ENCODE data around the gene EPHB1. TPM values are rescaled to one million over a fixed set of nuclear protein-coding genes. Genes with fewer than 3 reads are reported as not detected.

The EPHB1 gene
- polyA plus RNA-seq, 1 donor from 2014 or later, result 18.7 TPM

DNA sequence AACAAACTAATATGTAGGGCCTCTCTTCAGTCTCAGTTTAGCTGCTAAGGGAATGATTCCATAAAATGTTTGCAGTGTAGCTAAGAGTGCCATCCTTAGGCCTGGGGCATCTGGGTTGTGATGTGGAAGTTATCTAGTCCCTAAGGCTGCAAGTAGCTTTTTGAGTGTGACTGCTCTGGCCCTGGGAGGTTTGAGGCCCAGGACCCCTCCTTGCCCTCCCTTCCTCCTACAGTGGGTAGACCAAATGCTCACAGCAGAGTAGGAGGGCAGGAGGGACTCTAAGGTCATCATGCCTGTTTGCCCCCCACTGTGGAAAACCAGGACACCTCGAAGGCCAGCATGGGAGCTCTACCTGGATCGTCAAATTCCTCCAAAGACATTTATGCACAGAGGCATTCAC is 115.0 kb downstream of the EPHB1 start:
- TF ChIP-seq SMC3 (conservative IDR thresholded peaks at IDR 0.05; ENCODE audit: poor library complexity), result no peak
- TF ChIP-seq, protein P1, sequence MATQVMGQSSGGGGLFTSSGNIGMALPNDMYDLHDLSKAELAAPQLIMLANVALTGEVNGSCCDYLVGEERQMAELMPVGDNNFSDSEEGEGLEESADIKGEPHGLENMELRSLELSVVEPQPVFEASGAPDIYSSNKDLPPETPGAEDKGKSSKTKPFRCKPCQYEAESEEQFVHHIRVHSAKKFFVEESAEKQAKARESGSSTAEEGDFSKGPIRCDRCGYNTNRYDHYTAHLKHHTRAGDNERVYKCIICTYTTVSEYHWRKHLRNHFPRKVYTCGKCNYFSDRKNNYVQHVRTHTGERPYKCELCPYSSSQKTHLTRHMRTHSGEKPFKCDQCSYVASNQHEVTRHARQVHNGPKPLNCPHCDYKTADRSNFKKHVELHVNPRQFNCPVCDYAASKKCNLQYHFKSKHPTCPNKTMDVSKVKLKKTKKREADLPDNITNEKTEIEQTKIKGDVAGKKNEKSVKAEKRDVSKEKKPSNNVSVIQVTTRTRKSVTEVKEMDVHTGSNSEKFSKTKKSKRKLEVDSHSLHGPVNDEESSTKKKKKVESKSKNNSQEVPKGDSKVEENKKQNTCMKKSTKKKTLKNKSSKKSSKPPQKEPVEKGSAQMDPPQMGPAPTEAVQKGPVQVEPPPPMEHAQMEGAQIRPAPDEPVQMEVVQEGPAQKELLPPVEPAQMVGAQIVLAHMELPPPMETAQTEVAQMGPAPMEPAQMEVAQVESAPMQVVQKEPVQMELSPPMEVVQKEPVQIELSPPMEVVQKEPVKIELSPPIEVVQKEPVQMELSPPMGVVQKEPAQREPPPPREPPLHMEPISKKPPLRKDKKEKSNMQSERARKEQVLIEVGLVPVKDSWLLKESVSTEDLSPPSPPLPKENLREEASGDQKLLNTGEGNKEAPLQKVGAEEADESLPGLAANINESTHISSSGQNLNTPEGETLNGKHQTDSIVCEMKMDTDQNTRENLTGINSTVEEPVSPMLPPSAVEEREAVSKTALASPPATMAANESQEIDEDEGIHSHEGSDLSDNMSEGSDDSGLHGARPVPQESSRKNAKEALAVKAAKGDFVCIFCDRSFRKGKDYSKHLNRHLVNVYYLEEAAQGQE (IDR thresholded peaks at IDR 0.05; ENCODE audit: borderline replicate concordance), result no peak
- TF ChIP-seq TAF1 (IDR thresholded peaks at IDR 0.05; ENCODE audit: low read depth), result no peak
- TF ChIP-seq POLR2AphosphoS5 (IDR thresholded peaks at IDR 0.05), result no peak
- TF ChIP-seq EP300 (conservative IDR thresholded peaks at IDR 0.05; ENCODE audit: poor library complexity, severe bottlenecking), result no peak
- no peak for TF ChIP-seq EZH2 (IDR thresholded peaks at IDR 0.05; ENCODE audit: borderline replicate concordance, insufficient read depth, low read length, poor library complexity, severe bottlenecking)
- TF ChIP-seq, protein P2, sequence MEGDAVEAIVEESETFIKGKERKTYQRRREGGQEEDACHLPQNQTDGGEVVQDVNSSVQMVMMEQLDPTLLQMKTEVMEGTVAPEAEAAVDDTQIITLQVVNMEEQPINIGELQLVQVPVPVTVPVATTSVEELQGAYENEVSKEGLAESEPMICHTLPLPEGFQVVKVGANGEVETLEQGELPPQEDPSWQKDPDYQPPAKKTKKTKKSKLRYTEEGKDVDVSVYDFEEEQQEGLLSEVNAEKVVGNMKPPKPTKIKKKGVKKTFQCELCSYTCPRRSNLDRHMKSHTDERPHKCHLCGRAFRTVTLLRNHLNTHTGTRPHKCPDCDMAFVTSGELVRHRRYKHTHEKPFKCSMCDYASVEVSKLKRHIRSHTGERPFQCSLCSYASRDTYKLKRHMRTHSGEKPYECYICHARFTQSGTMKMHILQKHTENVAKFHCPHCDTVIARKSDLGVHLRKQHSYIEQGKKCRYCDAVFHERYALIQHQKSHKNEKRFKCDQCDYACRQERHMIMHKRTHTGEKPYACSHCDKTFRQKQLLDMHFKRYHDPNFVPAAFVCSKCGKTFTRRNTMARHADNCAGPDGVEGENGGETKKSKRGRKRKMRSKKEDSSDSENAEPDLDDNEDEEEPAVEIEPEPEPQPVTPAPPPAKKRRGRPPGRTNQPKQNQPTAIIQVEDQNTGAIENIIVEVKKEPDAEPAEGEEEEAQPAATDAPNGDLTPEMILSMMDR (IDR thresholded peaks at IDR 0.05; ENCODE audit: poor library complexity, severe bottlenecking), result no peak
- no peak overlapping the region for H2AFZ ChIP-seq (ENCODE audit: low read depth, low read length)

DNA sequence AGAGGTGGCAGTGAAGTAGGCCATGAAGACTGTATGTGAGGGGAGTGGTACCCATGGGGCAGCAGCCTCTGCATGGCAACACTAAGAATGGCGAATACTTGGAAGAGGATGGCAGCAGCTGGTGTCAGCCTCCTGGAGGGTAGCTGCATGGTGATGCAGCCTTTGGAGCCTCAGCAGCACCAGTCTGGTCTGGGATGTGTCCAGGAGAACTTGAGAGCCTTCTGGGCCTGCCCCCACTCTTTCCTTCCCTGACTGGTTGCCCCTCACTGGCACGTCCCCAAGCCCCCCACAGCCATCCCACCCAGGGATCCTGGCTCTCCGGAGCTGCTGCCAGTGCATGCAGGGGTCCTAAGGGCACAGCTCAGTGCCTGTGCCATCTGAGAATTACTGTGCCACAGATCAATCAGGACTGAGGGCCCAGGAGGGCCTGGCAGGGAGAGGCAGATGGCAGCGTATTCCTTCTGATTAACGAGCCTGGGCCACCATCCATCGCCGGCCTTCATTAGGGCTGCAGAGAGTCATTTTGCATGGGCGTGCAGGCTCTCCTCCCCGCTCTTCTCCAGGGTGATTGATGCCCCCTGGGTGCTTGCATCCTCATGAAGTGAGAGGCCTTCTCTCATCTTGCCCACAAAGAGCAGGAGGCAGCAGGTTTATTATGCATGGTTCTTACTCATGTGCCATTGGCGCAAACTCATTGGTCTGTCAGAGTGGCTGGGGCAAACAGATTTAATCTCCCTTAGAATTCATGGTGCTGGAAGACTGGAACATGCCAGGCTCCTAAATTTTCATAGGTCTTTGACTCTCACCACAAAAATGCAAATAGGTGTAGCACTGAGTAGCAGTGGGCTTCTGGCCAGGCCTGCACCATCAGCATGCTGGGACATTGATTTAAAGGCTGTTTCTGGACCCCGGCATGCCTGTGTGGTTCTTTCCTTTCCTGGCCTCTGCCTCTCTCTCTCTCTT is 116.8 kb downstream of the EPHB1 start:
- H3F3A ChIP-seq (ENCODE audit: insufficient read depth, low read length, poor library complexity, severe bottlenecking), result no peaks in the 10 kb centered on the region
- H3K9me2 ChIP-seq (ENCODE audit: insufficient read depth, low read length), result no peaks in the 10 kb centered on the region
- no peaks in the 10 kb centered on the region for H3K79me2 ChIP-seq (replicated peaks; ENCODE audit: insufficient read depth, low read length)
- H3K4me2 ChIP-seq (ENCODE audit: low read length), result no peak overlapping the region
- H3K36me3 ChIP-seq (ENCODE audit: insufficient read depth, low read length), result no peaks in the 10 kb centered on the region
- no peaks in the 10 kb centered on the region for H4K20me1 ChIP-seq (ENCODE audit: insufficient read depth)
- TF ChIP-seq TAF1 (IDR thresholded peaks at IDR 0.05; ENCODE audit: low read depth) (no peak), RAD21 (conservative IDR thresholded peaks at IDR 0.05) (no peak), POLR2AphosphoS5 (IDR thresholded peaks at IDR 0.05) (no peak), MXI1 (conservative IDR thresholded peaks at IDR 0.05; ENCODE audit: poor library complexity, severe bottlenecking) (no peak), EZH2 (IDR thresholded peaks at IDR 0.05; ENCODE audit: borderline replicate concordance, insufficient read depth, low read length, poor library complexity, severe bottlenecking) (no peak), EP300 (conservative IDR thresholded peaks at IDR 0.05; ENCODE audit: poor library complexity, severe bottlenecking) (no peak), SMC3 (conservative IDR thresholded peaks at IDR 0.05; ENCODE audit: poor library complexity) (no peak)
- TF ChIP-seq, protein P1 (IDR thresholded peaks at IDR 0.05; ENCODE audit: borderline replicate concordance), result no peak
- TF ChIP-seq, protein P2 (IDR thresholded peaks at IDR 0.05; ENCODE audit: poor library complexity, severe bottlenecking), result no peak
- no peaks in the 10 kb centered on the region for H3K9me3 ChIP-seq (ENCODE audit: low read length)
- H3K27ac ChIP-seq (ENCODE audit: low read length), result no peak overlapping the region
- no peak overlapping the region for H2AFZ ChIP-seq (ENCODE audit: low read depth, low read length)
- H3K27me3 ChIP-seq (ENCODE audit: insufficient read depth, low read depth, low read length), result no peaks in the 10 kb centered on the region
- no peak overlapping the region for H3K4me3 ChIP-seq (ENCODE audit: low read length)
- no peak overlapping the region for H3K9ac ChIP-seq (ENCODE audit: low read length)

More for the DNA sequence above, 115.0 kb downstream of the EPHB1 start:
- Histone ChIP-seq H3K27ac (ENCODE audit: low read length) (no peak overlapping the region), H3K27me3 (ENCODE audit: insufficient read depth, low read depth, low read length) (no peaks in the 10 kb centered on the region), H3K9me2 (ENCODE audit: insufficient read depth, low read length) (no peaks in the 10 kb centered on the region), H3K9ac (ENCODE audit: low read length) (no peak overlapping the region), H3K79me2 (replicated peaks; ENCODE audit: insufficient read depth, low read length) (no peaks in the 10 kb centered on the region), H3F3A (ENCODE audit: insufficient read depth, low read length, poor library complexity, severe bottlenecking) (no peaks in the 10 kb centered on the region), H3K4me3 (ENCODE audit: low read length) (no peak overlapping the region), H3K9me3 (ENCODE audit: low read length) (no peaks in the 10 kb centered on the region), H4K20me1 (ENCODE audit: insufficient read depth) (no peaks in the 10 kb centered on the region), H3K36me3 (ENCODE audit: insufficient read depth, low read length) (no peaks in the 10 kb centered on the region), H3K4me2 (ENCODE audit: low read length) (no peak overlapping the region)
